SH-SY5Y (cell line): ENCODE data around the gene GPX4.

Source experiments
- GATA2 ChIP-seq: IDR thresholded peaks from 2 replicates; pipeline ENCODE4 v1.6.1; 2011; ENCODE audit warnings: mild to moderate bottlenecking, low read depth, low read length
- GATA3 ChIP-seq: IDR thresholded peaks from 2 replicates; pipeline ENCODE4 v1.6.1; 2011; ENCODE audit warnings: low read depth, mild to moderate bottlenecking, low read length, moderate library complexity

GRCh38 chr19:1113986-1114483, 10.2 kb downstream of the GPX4 start:
- TF ChIP-seq GATA3: no peak
- no peak for TF ChIP-seq GATA2
